Measurements from ENCODE around the gene UNC13D. TPM values are rescaled to one million over a fixed set of nuclear protein-coding genes. Genes with fewer than 3 reads are reported as not detected.

The UNC13D gene
- total and polyA plus RNA-seq, 9 of the 15 experiments (the other 6 are each of a cell fraction or from before 2014, with no cell fraction given) = 0.86 to 244 (median 69.2) TPM

- TF ChIP-seq FOXA3 (CRISPR knock-in tag; conservative IDR thresholded peaks at IDR 0.05 in 1 of 2, IDR thresholded peaks at IDR 0.05 in 1 of 2) (0 out of 4 replicates have a peak, but pooled peaks of 1 of the 2 experiments have one; percentile 21), POLR2AphosphoS5 (IDR thresholded peaks at IDR 0.05; ENCODE audit: control insufficient read depth, insufficient read depth, low read depth, low read length) (peak; percentile 72; the same call in 1 of the 2 replicates), ZBTB33 (CRISPR knock-in tag; IDR thresholded peaks at IDR 0.05) (peak; percentile 57; the same call in 1 of the 2 replicates), SMARCA5 (IDR thresholded peaks at IDR 0.05) (no peak), KLF16 (IDR thresholded peaks at IDR 0.05) (peak; percentile 100), CREBBP (IDR thresholded peaks at IDR 0.05; ENCODE audit: low read depth, low read length) (no peak), ZBTB11 (CRISPR knock-in tag; IDR thresholded peaks at IDR 0.05) (peak in 2 of 3 experiments; percentile 40 to 89; a peak in 3 of 6 replicates), CREM (IDR thresholded peaks at IDR 0.05; ENCODE audit: low read depth) (peak; percentile 94), FOSL1 (tag; conservative IDR thresholded peaks at IDR 0.05) (peak; percentile 98), YY1 (IDR thresholded peaks at IDR 0.05; ENCODE audit: borderline replicate concordance in 1 of 3, control insufficient read depth in 1 of 3, extremely low read depth in 1 of 3, insufficient read depth in 3 of 3, insufficient read length in 1 of 3, insufficient replicate concordance in 2 of 3, low read depth in 1 of 3, low read length in 2 of 3) (peak in 2 of 3 experiments; percentile 54 to 65), BCL6 (CRISPR knock-in tag; IDR thresholded peaks at IDR 0.05) (no peak), AFF4 (CRISPR knock-in tag; IDR thresholded peaks at IDR 0.05) (peak; percentile 90)
- TF ChIP-seq, protein P1, sequence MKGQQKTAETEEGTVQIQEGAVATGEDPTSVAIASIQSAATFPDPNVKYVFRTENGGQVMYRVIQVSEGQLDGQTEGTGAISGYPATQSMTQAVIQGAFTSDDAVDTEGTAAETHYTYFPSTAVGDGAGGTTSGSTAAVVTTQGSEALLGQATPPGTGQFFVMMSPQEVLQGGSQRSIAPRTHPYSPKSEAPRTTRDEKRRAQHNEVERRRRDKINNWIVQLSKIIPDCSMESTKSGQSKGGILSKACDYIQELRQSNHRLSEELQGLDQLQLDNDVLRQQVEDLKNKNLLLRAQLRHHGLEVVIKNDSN (CRISPR knock-in tag; IDR thresholded peaks at IDR 0.05) = peak; percentile 73
Observed at GRCh38 chr17:75785016-75785890, 59.0 kb downstream of the UNC13D start (continued).
